GM13977 (cell line): Measurements from ENCODE around the gene VPS52.

Source experiments
- DNase-seq: peaks from one replicate; pipeline ENCODE4 v3.0.0; 2012; ENCODE audit warnings: low spot score
- CTCF ChIP-seq: IDR thresholded peaks from 2 replicates; pipeline ENCODE4 v1.5.1; 2012; ENCODE audit warnings: mild to moderate bottlenecking, control low read depth; ENCODE audit not compliant: insufficient read depth; ENCODE audit errors: extremely low read depth, missing control alignments
- in situ Hi-C: fragments of 300-500 bp; cut with MboI; formaldehyde crosslinking; loops from one replicate; pipeline ENCODE4 v1.12.0; 2022; ENCODE audit warnings: low sequenced_read_pairs, low pct_unique_long_range_greater_than_20kb, mixed read lengths, inconsistent platforms; ENCODE audit not compliant: unreplicated experiment

Gene VPS52

GRCh38 chr6:33248932-33249731, 22.5 kb downstream of the VPS52 start:
- DNase-seq = peak; percentile 88
- peak; percentile 17 for TF ChIP-seq CTCF
- in situ Hi-C loops = loop anchor here (10.0 kb wide), 1 partner anchor 244 kb away; the partner anchor contains the start of gene HLA-DOA

GRCh38 chr6:33248643-33248931, 23.1 kb downstream of the VPS52 start:
- TF ChIP-seq CTCF = peak; percentile 4
- in situ Hi-C loops = loop anchor here (10.0 kb wide), 1 partner anchor 244 kb away; the partner anchor contains the start of gene HLA-DOA

GRCh38 chr6:33247977-33248642, 23.6 kb downstream of the VPS52 start:
- in situ Hi-C loops = loop anchor here (10.0 kb wide), 1 partner anchor 243 kb away; the partner anchor contains the start of gene HLA-DOA
- peak; percentile 77 for DNase-seq
- peak; percentile 93 for TF ChIP-seq CTCF

More at GRCh38 chr6:33248643-33248931, 23.1 kb downstream of the VPS52 start:
- DNase-seq = no peak

- no peak for DNase-seq
- in situ Hi-C loops = loop anchor here (10.0 kb wide), 1 partner anchor 239 kb away; the partner anchor contains the start of gene HLA-DOA
- TF ChIP-seq CTCF = no peak
Observed at GRCh38 chr6:33243476-33243875, 28.2 kb downstream of the VPS52 start.

GRCh38 chr6:33241968-33242367, 29.7 kb downstream of the VPS52 start:
- no peak for DNase-seq
- TF ChIP-seq CTCF = no peak
- in situ Hi-C loops = loop anchor here (10.0 kb wide), 1 partner anchor 237 kb away; the partner anchor contains the start of gene HLA-DOA

GRCh38 chr6:33237741-33238140, 33.9 kb downstream of the VPS52 start:
- TF ChIP-seq CTCF = no peak
- no peak for DNase-seq
- in situ Hi-C loops = no loop called here
